ENCODE data around the gene RIMS3.
"Not testable (repeated sequence)": the region's sequence is repeated elsewhere in the genome, so short reads cannot be mapped to it uniquely, and the experiment has no call there.

Gene RIMS3

DNA sequence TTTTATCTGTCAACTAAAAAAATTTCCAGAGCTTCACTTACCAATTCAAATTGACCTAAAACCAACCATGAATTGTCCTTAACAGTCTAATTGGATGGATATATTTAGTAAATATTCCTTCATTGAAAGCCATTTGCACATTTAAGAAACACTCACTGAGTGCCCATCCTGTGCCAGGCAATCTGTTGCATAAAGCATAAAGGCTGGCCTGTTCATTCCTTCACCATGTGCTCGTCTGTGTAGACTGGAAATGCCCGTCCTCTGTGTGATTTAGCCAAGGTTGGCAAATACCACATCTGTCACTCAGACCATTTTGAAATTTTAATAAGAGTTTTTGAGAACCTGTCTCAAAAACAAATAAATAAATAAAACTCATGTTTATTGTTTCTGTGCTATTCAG, 76.9 kb downstream of the RIMS3 start:
- no peak for DNase-seq

GRCh38 chr1:40583980-40584379, 81.5 kb downstream of the RIMS3 start:
- DNase-seq, result no peak

DNA sequence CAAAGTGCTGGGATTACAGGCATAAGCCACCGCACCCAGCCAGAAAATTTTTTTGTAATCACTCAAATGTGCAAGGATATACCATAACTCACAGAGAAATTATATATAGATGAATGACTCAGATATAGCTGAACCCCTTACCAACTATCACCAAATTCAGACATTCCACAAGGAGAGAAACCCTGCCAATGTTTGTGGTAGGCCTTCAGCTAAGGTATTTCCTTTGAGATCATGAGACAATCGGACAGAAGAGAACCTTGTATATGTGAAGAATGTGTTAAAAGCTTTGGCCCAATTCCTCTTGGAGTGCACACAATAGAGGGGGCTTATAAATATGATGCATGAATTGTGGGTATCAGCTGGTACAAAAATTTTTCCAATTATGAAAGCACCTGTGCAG, 83.4 kb downstream of the RIMS3 start:
- DNase-seq, result no peak

GRCh38 chr1:40575336-40575735, 90.1 kb downstream of the RIMS3 start:
- DNase-seq, result no peak

DNA sequence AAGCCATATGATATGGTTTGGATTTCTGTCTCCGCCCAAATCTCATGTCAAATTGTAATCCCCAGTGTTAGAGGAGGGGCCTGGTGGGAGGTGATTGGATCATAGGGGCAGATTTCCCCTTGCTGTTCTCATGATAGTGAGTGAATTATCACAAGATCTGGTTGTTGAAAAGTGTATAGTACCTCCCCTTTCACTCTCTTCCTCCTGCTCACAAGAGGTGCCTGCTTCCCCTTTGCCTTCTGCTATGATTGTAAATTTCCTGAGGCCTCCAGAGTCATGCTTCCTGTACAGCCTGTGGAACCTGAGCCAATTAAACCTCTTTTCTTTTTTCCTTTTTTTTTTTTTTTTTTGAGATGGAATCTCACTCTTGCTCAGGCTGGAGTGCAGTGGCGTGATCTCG, 90.7 kb downstream of the RIMS3 start:
- not testable (repeated sequence) for DNase-seq
